Nephron (organoid): Measurements from ENCODE around the gene KRT83.

Experiments used
- H3K27ac Mint-ChIP-seq, 3 experiments: 2 replicates each; pipeline ENCODE4 v1.8.0; 2020; ENCODE audit warnings: mixed read lengths in 3 of 3, mild to moderate bottlenecking in 2 of 3, moderate library complexity in 1 of 3
- H3K27me3 Mint-ChIP-seq: 2 replicates; pipeline ENCODE4 v1.8.0; 2021; ENCODE audit warnings: low read depth, mild to moderate bottlenecking, moderate library complexity, mixed read lengths
- H3K36me3 Mint-ChIP-seq: 2 replicates; pipeline ENCODE4 v1.8.0; 2020; ENCODE audit warnings: low read depth, mixed read lengths
- H3K4me1 Mint-ChIP-seq: 2 replicates; pipeline ENCODE4 v1.8.0; 2020; ENCODE audit warnings: mixed read lengths
- H3K4me3 Mint-ChIP-seq, 3 experiments: 2 replicates each; pipeline ENCODE4 v1.8.0; 2020; ENCODE audit warnings: mild to moderate bottlenecking in 3 of 3, mixed read lengths in 3 of 3, moderate library complexity in 2 of 3
- H3K9me3 Mint-ChIP-seq: 2 replicates; pipeline ENCODE4 v1.8.0; 2020; ENCODE audit warnings: mixed read lengths
- TF ChIP-seq, protein P1 (sequence below), 3 experiments: fragments of 200-600 bp; sonication (generic); IDR thresholded peaks; one replicate each; pipeline ENCODE4 v1.5.0; 2021; ENCODE audit warnings: antibody characterized with exemption in 3 of 3; ENCODE audit not compliant: unreplicated experiment in 3 of 3

Gene KRT83

DNA sequence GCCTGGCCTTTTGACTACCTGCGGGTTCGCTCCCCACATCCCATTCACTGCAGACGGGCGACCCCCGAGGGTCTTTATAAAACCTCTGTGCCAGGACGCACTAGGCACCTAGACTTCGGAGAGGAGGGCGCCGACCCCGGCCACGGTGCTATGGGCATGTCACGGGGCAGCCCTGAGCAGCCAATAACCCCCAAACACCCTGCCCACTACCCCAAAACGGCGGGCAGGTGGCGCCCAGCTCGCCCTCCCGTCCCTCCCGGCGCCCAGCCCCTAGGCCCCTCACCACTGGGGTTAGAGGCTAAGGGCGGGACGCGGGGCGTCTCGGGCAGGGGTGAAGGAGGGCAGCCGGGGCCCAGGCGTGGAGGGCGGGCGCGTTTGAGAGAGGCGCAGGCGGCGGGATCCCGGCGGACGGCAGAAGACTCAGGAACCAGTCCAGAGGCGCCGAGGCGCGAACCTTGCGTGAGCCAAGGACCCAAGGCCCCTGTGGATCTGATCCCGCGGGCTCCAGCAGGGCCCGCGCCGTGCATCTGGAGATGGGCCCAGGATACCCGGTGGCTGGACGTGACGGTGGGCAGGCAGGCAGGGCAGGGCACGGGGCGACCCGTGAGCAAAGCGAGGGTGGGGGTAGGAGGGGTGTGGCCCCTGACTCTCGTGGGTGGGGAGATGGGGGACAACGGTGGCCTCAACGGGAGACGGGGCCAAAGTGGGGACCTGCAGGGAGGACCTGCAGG lies 35.0 kb upstream of the KRT83 start:
- H3K27me3 Mint-ChIP-seq, result peaks cover 32% of the 10 kb centered on the region
- H3K4me1 Mint-ChIP-seq, result peaks cover 30% of the 10 kb centered on the region

DNA sequence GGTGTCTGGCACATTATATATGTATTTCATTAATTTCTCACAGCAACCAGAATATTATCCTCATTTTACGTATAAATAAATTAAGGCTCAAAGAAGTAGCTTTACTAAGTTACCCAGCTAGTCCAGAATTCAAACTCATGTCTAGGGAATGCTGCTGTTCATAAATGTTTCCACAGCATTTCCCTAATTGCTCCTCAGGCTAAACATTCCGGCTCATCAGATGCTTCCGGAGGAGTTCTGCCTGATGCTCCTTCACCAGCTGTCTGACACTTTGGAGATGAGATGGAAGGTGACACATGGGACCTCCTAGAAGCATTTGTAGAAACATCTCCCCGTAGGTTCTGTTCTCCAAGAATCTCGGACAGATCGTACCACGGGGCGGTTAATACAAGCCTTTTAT lies 34.0 kb upstream of the KRT83 start:
- Mint-ChIP-seq H3K9me3 (no peaks in the 10 kb centered on the region), H3K4me3 (no peak overlapping the region), H3K36me3 (no peaks in the 10 kb centered on the region), H3K27me3 (peaks cover 25% of the 10 kb centered on the region), H3K27ac (no peak overlapping the region), H3K4me1 (peaks cover 23% of the 10 kb centered on the region)
- TF ChIP-seq, protein P1, sequence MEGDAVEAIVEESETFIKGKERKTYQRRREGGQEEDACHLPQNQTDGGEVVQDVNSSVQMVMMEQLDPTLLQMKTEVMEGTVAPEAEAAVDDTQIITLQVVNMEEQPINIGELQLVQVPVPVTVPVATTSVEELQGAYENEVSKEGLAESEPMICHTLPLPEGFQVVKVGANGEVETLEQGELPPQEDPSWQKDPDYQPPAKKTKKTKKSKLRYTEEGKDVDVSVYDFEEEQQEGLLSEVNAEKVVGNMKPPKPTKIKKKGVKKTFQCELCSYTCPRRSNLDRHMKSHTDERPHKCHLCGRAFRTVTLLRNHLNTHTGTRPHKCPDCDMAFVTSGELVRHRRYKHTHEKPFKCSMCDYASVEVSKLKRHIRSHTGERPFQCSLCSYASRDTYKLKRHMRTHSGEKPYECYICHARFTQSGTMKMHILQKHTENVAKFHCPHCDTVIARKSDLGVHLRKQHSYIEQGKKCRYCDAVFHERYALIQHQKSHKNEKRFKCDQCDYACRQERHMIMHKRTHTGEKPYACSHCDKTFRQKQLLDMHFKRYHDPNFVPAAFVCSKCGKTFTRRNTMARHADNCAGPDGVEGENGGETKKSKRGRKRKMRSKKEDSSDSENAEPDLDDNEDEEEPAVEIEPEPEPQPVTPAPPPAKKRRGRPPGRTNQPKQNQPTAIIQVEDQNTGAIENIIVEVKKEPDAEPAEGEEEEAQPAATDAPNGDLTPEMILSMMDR (IDR thresholded peaks at IDR 0.05; ENCODE audit: unreplicated experiment in 3 of 3), result no peak

More for the DNA sequence above, 35.0 kb upstream of the KRT83 start:
- Mint-ChIP-seq H3K9me3 (no peaks in the 10 kb centered on the region), H3K27ac (no peak overlapping the region), H3K36me3 (no peaks in the 10 kb centered on the region), H3K4me3 (no peak overlapping the region)
- TF ChIP-seq, protein P1 (IDR thresholded peaks at IDR 0.05; ENCODE audit: unreplicated experiment in 3 of 3), result no peak

DNA sequence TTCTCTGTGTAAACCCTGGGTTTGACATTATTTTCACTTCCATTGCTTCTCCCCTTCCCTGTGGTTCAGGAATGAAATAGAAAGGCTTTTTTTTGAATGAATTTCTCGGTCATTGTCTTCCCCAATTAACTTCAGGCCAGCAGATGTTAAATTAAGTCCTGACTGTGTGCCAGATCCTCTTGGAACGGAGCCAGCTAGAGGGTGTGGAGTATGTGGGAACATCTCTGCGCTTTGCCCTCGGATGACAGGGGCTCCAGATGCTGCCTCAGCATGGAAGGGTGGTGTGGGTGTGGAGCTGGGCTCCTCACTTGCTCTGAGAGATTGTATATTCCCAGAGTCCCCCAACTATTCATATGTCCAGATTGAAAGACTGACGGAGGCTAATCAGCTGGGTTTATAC lies 33.0 kb upstream of the KRT83 start:
- Mint-ChIP-seq H3K4me3 (no peak overlapping the region), H3K36me3 (no peaks in the 10 kb centered on the region), H3K27ac (peak overlapping the region in 1 of 3 experiments; percentile 8), H3K27me3 (peaks cover 22% of the 10 kb centered on the region), H3K4me1 (peaks cover 18% of the 10 kb centered on the region), H3K9me3 (no peaks in the 10 kb centered on the region)
- TF ChIP-seq, protein P1 (IDR thresholded peaks at IDR 0.05; ENCODE audit: unreplicated experiment in 3 of 3), result no peak

DNA sequence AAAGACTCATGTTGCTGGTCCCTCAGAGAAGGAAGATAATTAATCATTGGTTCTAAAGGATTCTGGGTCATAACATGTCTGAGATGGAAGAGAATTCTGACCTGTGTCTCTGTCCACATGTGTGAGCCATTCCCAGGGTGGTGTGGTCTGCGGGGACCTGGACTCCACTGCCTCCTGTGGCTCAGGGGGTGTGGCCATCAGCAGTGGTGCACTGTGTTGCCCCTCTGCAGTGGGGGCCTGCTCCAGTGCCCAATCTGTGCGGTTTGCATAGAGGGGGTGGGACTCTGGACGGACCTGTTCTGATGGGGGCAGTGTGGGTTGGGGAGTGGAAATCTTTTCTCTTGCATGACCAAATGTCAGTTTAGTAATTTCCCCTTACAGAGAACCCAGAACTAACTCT lies 32.6 kb upstream of the KRT83 start:
- Mint-ChIP-seq H3K4me3 (no peak overlapping the region), H3K27ac (no peak overlapping the region), H3K36me3 (no peaks in the 10 kb centered on the region), H3K4me1 (peaks cover 22% of the 10 kb centered on the region), H3K27me3 (peaks cover 22% of the 10 kb centered on the region), H3K9me3 (no peaks in the 10 kb centered on the region)
- TF ChIP-seq, protein P1 (IDR thresholded peaks at IDR 0.05; ENCODE audit: unreplicated experiment in 3 of 3), result no peak

DNA sequence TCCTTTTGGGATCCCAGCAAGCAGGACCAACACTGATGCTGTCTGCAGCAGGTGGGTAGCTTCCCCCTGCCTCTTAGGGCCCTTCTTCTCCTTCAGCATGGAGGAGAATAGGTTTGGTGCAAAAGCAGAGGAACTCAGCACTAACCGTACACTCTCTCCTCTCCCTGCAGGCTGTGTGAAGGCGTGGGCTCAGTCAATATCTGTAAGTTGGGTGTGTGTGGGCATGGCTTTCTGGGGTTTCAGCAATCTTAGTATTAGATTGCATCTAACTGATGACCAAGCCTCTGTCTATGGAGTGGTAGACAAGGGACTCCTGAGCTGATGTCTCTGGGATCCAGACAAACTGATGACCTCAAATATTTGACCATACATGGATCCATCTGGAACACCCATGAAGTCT lies 31.8 kb upstream of the KRT83 start:
- Mint-ChIP-seq H3K9me3 (no peaks in the 10 kb centered on the region), H3K27me3 (peaks cover 19% of the 10 kb centered on the region)

More for the DNA sequence above, 31.8 kb upstream of the KRT83 start:
- H3K36me3 Mint-ChIP-seq, result no peaks in the 10 kb centered on the region
- TF ChIP-seq, protein P1 (IDR thresholded peaks at IDR 0.05; ENCODE audit: unreplicated experiment in 3 of 3), result no peak
- no peak overlapping the region for H3K27ac Mint-ChIP-seq
- H3K4me1 Mint-ChIP-seq, result peaks cover 30% of the 10 kb centered on the region
- H3K4me3 Mint-ChIP-seq, result no peak overlapping the region
